ENCODE data around the gene KCNQ4. TPM values are rescaled to one million over a fixed set of nuclear protein-coding genes. Genes with fewer than 3 reads are reported as not detected.

The KCNQ4 gene
- total and polyA plus RNA-seq, 2 of the 8 experiments (the other 6 are each of a cell fraction or from before 2014, with no cell fraction given), result 2.2 to 3.9 TPM

GRCh38 chr1:40820911-40821693, 37.5 kb downstream of the KCNQ4 start:
- no peak overlapping the region for H3K4me2 ChIP-seq (ENCODE audit: insufficient read depth in 1 of 2, low read depth in 2 of 2, low read length in 2 of 2)
- no peak overlapping the region for H3K23ac ChIP-seq (ENCODE audit: insufficient read length)
- no peak overlapping the region for H3K14ac ChIP-seq (ENCODE audit: insufficient read length)
- no peaks in the 10 kb centered on the region for H4K20me1 ChIP-seq (replicated peaks in 1 of 2; ENCODE audit: control insufficient read depth in 1 of 2, insufficient read depth in 2 of 2, low read length in 2 of 2)
- no peak overlapping the region for H3K4me3 ChIP-seq (ENCODE audit: extremely low read depth in 1 of 4, insufficient read depth in 2 of 4, low read depth in 3 of 4, low read length in 4 of 4)
- H2BK12ac ChIP-seq (ENCODE audit: low read depth, low read length), result no peak overlapping the region
- peaks cover 0 to 5% (median 2%) of the 10 kb centered on the region in 4 experiments; a peak in 3 of 7 replicates for H3K27me3 ChIP-seq (replicated peaks in 1 of 4; ENCODE audit: control insufficient read depth in 3 of 4, extremely low read depth in 1 of 4, insufficient read depth in 3 of 4, low read length in 3 of 4)
- no peak overlapping the region for H4K91ac ChIP-seq (replicated peaks; ENCODE audit: insufficient read length, low read length)
- WGBS, 2 experiments (ENCODE audit: extremely low coverage in 1 of 2, insufficient coverage in 1 of 2, insufficient read length in 1 of 2, insufficient replicate concordance in 2 of 2, low coverage in 1 of 2, low lambda C conversion rate in 2 of 2, missing lambda C conversion rate in 1 of 2), result 81% methylated on average over 6 of the region's 6 CpGs; no CpG with 5 or more reads in 1 of the 2 experiments
- H3K23me2 ChIP-seq (ENCODE audit: low read depth, low read length), result peaks cover 7% of the 10 kb centered on the region; the same call in 1 of the 2 replicates
- H3K56ac ChIP-seq (replicated peaks; ENCODE audit: insufficient read length, low read depth, low read length), result no peak overlapping the region
- H2AFZ ChIP-seq (ENCODE audit: low read length), result no peak overlapping the region
- H3K9ac ChIP-seq (replicated peaks in 1 of 4; ENCODE audit: extremely low read depth in 1 of 4, low read depth in 3 of 4, low read length in 3 of 4), result no peak overlapping the region
- POLR2A ChIA-PET (ENCODE audit: partially characterized antibody), result interaction anchor here (0.8 to 1.6 kb wide), 4 partner anchors 36 to 127 kb away, joined by 3 to 4 read pairs (median 3); no protein-coding TSS in a partner anchor
- 0 out of 2 replicates have a peak overlapping the region, but pooled peaks have one; percentile 67 for H2BK15ac ChIP-seq (ENCODE audit: low read length)
- DNase-seq (ENCODE audit: low read depth in 1 of 2, low spot score in 2 of 2) (no peak), FAIRE-seq (no peak)
- no peaks in the 10 kb centered on the region; a peak in 1 of 8 replicates for H3K36me3 ChIP-seq (ENCODE audit: control insufficient read depth in 2 of 4, insufficient read depth in 4 of 4, low read length in 3 of 4)
- no peak overlapping the region for H3K4ac ChIP-seq (replicated peaks; ENCODE audit: insufficient read length, low read depth, low read length)
- H3K79me2 ChIP-seq (ENCODE audit: control insufficient read depth in 1 of 2, insufficient read depth in 2 of 2, low read length in 2 of 2), result no peaks in the 10 kb centered on the region
- H3K79me1 ChIP-seq (ENCODE audit: low read depth, low read length), result no peaks in the 10 kb centered on the region
- CTCF ChIA-PET (ENCODE audit: partially characterized antibody), result interaction anchor here (0.6 to 5.7 kb wide), 24 partner anchors 9 to 128 kb away, joined by 3 to 36 read pairs (median 4); no protein-coding TSS in a partner anchor
- no peak overlapping the region for H2BK5ac ChIP-seq (ENCODE audit: low read depth, low read length)
- no peak overlapping the region for H4K5ac ChIP-seq (ENCODE audit: insufficient read length, low read depth, low read length)
- H2AK5ac ChIP-seq (ENCODE audit: low read depth, low read length), result no peak overlapping the region
- H3K27ac ChIP-seq (ENCODE audit: low read depth, low read length), result no peak overlapping the region
- no peak overlapping the region for H2BK120ac ChIP-seq (replicated peaks; ENCODE audit: low read depth, low read length)
- peaks cover 10 to 26% (median 19%) of the 10 kb centered on the region in 4 experiments for H3K4me1 ChIP-seq (replicated peaks in 1 of 4; ENCODE audit: control insufficient read depth in 3 of 4, insufficient read depth in 4 of 4, low read length in 3 of 4)
- H4K8ac ChIP-seq (ENCODE audit: extremely low read depth, insufficient read depth, low read length), result no peak overlapping the region
- no peak overlapping the region for H3K18ac ChIP-seq (ENCODE audit: extremely low read depth, low read length)
- H3K9me3 ChIP-seq (ENCODE audit: insufficient read depth in 2 of 2, low read depth in 1 of 2, low read length in 1 of 2), result no peaks in the 10 kb centered on the region
- H2BK20ac ChIP-seq (ENCODE audit: low read length), result no peak overlapping the region
- TF ChIP-seq EZH2 (IDR thresholded peaks at IDR 0.05; ENCODE audit: low read depth, low read length, severe bottlenecking) (no peak), CTCF (IDR thresholded peaks at IDR 0.05; ENCODE audit: control extremely low read depth in 1 of 3, insufficient read depth in 1 of 3, low read depth in 1 of 3, low read length in 3 of 3) (no peak), RXRA (IDR thresholded peaks at IDR 0.05; ENCODE audit: insufficient read depth, low read depth, low read length) (no peak), ATF3 (IDR thresholded peaks at IDR 0.05; ENCODE audit: insufficient read depth, low read depth, low read length) (no peak), POU5F1 (IDR thresholded peaks at IDR 0.05; ENCODE audit: low read depth, low read length) (no peak), TCF12 (IDR thresholded peaks at IDR 0.05; ENCODE audit: low read depth, low read length) (no peak), NRF1 (IDR thresholded peaks at IDR 0.05; ENCODE audit: low read depth, low read length) (no peak), CBX8 (IDR thresholded peaks at IDR 0.05; ENCODE audit: borderline replicate concordance, low read depth, low read length) (no peak)
